ENCODE data around the gene CTXND2. TPM values are rescaled to one million over a fixed set of nuclear protein-coding genes. Genes with fewer than 3 reads are reported as not detected.

Gene CTXND2
- total and polyA plus RNA-seq, 9 of the 15 experiments (the other 6 are each of a cell fraction or from before 2014, with no cell fraction given) = not detected

- TF ChIP-seq JUN (IDR thresholded peaks at IDR 0.05; ENCODE audit: borderline replicate concordance, low read depth, low read length) (no peak), JUN (CRISPR knock-in tag; IDR thresholded peaks at IDR 0.05; ENCODE audit: borderline replicate concordance) (no peak), PATZ1 (CRISPR knock-in tag; IDR thresholded peaks at IDR 0.05; ENCODE audit: borderline replicate concordance) (no peak)
Measured at GRCh38 chr1:150954708-150955107, 67.8 kb downstream of the CTXND2 start (continued).

GRCh38 chr1:150955280-150955679 lies 68.3 kb downstream of the CTXND2 start:
- Histone ChIP-seq H3K4me1 (replicated peaks in 1 of 2; ENCODE audit: control insufficient read depth in 2 of 2, insufficient read depth in 2 of 2, low read length in 2 of 2) (no peaks in the 10 kb centered on the region), H3K9me3 (replicated peaks; ENCODE audit: control insufficient read depth, insufficient read depth, low read depth, low read length) (no peaks in the 10 kb centered on the region), H3K36me3 (ENCODE audit: control insufficient read depth, insufficient read depth, low read length) (peaks cover 75% of the 10 kb centered on the region), H4K20me1 (replicated peaks; ENCODE audit: control insufficient read depth, insufficient read depth, low read length) (no peaks in the 10 kb centered on the region), H3K4me2 (ENCODE audit: insufficient read depth, low read length) (no peak overlapping the region), H3K27me3 (ENCODE audit: control insufficient read depth in 2 of 2, insufficient read depth in 2 of 2, low read length in 2 of 2) (no peaks in the 10 kb centered on the region), H3K9ac (ENCODE audit: insufficient read depth in 1 of 2, low read depth in 2 of 2, low read length in 2 of 2) (no peak overlapping the region), H3K79me2 (ENCODE audit: control insufficient read depth, insufficient read depth, low read length) (no peaks in the 10 kb centered on the region), H3K9me1 (ENCODE audit: control insufficient read depth, insufficient read depth, low read length) (no peaks in the 10 kb centered on the region), H2AFZ (ENCODE audit: low read depth, low read length) (no peak overlapping the region), H3K4me3 (no peak overlapping the region), H3K27ac (ENCODE audit: extremely low read depth, low read depth, low read length) (no peak overlapping the region)
- no TSS peak for BruUV-seq (replicated peaks)
- intact Hi-C loops (cut with micrococcal nuclease) (no loop called here), in situ Hi-C loops (cut with MboI) (no loop called here)
- DNase-seq (ENCODE audit: extremely low read depth in 1 of 4, low spot score in 3 of 4) = peak in 3 of 4 experiments; percentile 4 to 33 (median 7)
- ATAC-seq = peak; percentile 41; the same call in 1 of the 3 replicates
- peak; percentile 70 for FAIRE-seq
- ChIA-PET CTCF (ENCODE audit: low intra/inter-chr PET ratio) (interaction anchor here (0.6 kb wide), 1 partner anchor 24 kb away, joined by 4 read pairs; no protein-coding TSS in a partner anchor), POLR2A (interaction anchor here (1.2 to 6.5 kb wide), 2 partner anchors 9 to 13 kb away, joined by 3 to 64 read pairs; no protein-coding TSS in a partner anchor)
- TF ChIP-seq SMC3 (conservative IDR thresholded peaks at IDR 0.05; ENCODE audit: insufficient read depth, low read depth, low read length) (0 out of 2 replicates have a peak, but pooled peaks have one; percentile 2), CBFA2T2 (conservative IDR thresholded peaks at IDR 0.05) (no peak), NFIC (IDR thresholded peaks at IDR 0.05) (peak; percentile 72)
